GM20431 (cell line): ENCODE data around the gene GLI3.

Experiments used
- in situ Hi-C: fragments of 300-500 bp; cut with MseI, MboI; formaldehyde crosslinking; loops from one replicate; pipeline ENCODE4 v1.15.0; 2020; ENCODE audit warnings: low sequenced_read_pairs; ENCODE audit not compliant: unreplicated experiment

GLI3 gene

DNA sequence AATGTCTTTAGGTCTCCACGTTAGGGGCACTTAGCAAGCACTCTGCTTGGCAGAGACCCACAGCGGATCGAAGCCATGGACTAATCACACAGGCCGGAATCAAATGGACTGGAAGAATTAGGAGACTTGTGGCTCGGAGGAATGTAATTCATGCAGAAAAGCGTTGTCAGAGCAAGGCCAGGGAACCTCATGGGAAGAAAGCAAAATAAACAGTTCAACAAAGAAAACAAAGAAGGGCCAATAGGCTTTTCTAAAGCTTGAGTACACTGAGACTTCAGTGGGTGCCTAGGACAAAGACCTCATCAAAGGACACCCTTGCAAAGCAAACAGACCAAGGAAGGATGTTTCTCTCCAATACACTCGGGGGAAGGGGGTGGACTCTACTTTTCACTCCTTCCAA, 171.1 kb downstream of the GLI3 start:
- in situ Hi-C loops: no loop called here

GRCh38 chr7:42065015-42065414, 172.0 kb downstream of the GLI3 start:
- in situ Hi-C loops: no loop called here

DNA sequence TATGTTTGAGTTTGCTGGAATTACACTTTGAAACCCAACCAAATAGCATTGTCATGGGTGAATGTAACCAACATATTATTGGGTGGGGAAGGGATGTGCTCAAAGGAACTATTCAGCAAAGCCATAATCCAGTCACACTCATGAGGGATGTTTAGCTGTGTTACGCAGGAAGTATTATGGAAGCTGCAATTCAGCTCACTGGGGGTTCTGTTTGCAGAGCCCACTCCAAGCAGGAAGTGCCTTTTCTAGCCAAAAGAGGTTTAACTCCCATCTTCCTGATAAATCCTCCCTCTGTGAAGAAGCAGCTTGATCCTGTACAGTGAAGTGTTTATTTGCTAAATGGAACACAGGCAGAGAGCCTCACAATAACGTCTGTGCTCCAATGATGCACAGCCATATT, 172.5 kb downstream of the GLI3 start:
- in situ Hi-C loops: no loop called here

GRCh38 chr7:42059275-42059674, 177.7 kb downstream of the GLI3 start:
- in situ Hi-C loops: no loop called here

GRCh38 chr7:42057331-42057730, 179.7 kb downstream of the GLI3 start:
- in situ Hi-C loops: no loop called here

- in situ Hi-C loops: no loop called here
Observed at GRCh38 chr7:42055171-42055570, 181.8 kb downstream of the GLI3 start.

- in situ Hi-C loops: no loop called here
Observed at GRCh38 chr7:42053834-42054233, 183.2 kb downstream of the GLI3 start.

- in situ Hi-C loops: no loop called here
Observed at GRCh38 chr7:42049761-42050160, 187.2 kb downstream of the GLI3 start.

- in situ Hi-C loops: no loop called here
Observed at GRCh38 chr7:42046483-42046882, 190.5 kb downstream of the GLI3 start.

DNA sequence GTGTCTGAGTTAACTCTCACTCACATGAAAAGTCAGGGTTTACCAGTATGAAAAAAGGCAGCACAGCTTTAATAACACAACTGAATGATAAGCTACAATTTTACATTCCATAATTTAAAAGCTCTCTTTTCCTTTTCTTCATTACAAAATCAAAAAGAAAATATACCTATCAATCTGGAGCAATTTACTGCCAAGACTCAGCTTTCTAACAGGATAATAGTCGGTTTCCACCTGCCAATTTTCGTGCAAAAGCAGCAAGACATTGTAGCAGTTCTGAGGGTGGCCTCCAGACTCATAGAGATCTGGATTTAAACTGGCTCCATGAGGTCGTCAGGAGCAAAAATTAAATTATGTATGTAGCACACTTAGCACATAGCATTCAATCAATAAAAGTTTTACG, 191.0 kb downstream of the GLI3 start:
- in situ Hi-C loops: no loop called here

GRCh38 chr7:42039921-42040320, 197.1 kb downstream of the GLI3 start:
- in situ Hi-C loops: no loop called here

DNA sequence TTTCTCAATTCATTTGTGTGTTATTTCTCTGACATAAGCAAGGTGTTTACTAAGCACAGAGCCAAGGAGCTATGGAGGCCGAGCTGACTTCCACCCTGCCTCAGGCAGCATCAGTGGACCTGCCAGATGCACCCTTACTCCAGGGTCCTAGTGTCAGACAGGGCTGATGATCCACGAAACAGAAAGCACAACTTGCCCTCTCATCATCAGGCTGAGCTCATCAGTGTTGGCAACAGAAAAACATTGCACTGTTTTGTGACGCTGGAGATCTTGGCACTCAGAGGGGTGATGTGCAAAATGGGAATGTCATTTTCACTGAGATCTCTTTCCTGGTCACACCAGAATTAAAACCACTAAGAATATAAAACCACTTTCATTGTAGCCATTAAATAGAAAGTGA, 201.8 kb downstream of the GLI3 start:
- in situ Hi-C loops: no loop called here

- in situ Hi-C loops: no loop called here
Observed at GRCh38 chr7:42033480-42033879, 203.5 kb downstream of the GLI3 start.

- in situ Hi-C loops: no loop called here
Observed at GRCh38 chr7:42029405-42029804, 207.6 kb downstream of the GLI3 start.

DNA sequence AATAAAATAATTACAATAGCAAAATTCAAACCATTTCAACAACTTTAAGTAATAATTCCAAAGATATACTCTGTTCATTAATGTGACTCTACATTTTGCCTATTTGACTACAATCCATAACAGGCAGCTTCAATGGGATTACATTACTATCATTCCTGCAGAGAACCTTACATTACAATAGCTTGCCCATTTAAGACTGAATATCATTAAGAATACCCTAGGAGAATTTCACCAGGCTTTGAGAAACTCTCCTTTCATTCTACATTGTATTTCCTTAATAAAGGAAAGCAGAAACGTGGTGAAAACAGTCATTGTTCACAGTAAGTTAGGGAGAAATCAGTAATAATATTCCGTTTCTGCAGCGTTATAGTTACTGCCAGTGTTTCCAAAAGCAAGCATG, 209.5 kb downstream of the GLI3 start:
- in situ Hi-C loops: no loop called here

GRCh38 chr7:42026622-42027197, 210.3 kb downstream of the GLI3 start:
- in situ Hi-C loops: no loop called here

DNA sequence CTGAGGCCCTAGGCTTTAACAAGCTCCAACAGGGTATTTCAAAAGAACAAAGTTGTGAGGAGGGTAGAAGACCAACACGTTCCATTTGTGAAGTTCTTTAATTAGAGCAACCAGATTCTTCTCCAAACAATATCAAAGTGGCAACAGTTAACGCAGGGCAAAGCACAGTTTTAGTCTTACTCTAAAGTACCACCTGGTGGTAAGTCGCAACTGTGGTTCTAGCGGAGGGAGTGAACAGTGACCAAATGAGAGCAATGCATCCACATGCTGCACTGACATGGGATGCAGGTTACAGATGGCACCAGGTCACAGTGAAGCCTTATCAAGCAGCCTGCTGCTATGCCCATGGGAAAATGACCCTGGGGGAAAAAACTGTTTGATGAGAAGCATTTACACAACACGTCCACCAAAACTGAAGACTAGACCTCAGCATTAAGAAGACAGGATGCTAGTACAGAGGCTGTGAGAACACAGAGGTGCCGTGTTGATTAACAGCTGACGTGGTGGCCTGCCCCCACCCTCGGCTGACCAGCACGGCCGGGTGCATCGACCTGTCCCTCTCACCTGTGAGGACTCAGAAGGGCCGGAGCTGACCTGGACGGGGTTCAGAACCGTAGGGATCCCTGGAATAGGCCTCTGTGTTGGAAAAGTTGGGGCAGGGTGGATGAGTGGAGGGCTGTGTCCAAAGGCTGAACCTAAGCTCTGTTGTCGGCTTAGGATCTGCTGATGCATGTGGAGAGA, 211.2 kb downstream of the GLI3 start:
- in situ Hi-C loops: no loop called here

GRCh38 chr7:42024537-42024936, 212.5 kb downstream of the GLI3 start:
- in situ Hi-C loops: no loop called here

DNA sequence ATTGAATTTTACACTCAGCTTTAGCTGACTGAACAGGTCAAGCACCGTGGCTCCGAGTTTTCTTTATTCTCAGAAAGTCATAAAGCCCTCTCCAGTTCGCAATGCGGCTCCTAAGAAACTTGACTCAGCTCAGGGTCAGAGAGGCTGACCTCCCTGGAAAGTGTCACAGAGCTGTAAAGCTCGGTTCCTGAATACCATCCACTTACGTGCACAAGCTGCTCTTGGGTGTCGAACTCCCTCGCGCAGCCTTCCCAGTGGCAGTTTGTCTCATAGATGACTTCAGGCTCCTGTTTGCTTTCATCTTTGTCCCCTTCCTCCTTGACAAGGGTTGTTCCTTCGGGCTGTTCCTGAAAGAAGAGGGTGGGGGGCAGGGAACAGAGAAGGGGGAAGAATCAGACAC, 213.7 kb downstream of the GLI3 start:
- in situ Hi-C loops: no loop called here

DNA sequence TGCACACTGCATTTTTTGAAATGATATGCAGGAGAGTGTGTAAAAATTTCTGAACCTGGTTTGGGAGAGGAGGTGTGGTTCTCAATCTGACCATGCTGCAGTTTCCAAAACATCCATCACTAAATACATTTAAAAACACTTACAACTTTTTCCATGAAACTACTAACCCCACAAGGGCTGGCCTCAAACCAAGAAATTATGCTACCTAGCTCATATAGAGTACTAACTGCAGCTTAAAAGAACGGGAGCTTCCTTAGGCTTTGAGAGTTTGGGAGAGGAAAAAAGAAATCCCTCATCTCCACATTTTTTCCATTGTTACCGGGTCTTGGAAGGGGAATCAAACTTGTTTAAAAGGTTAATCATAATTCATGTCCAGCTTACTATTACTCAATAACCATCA, 214.2 kb downstream of the GLI3 start:
- in situ Hi-C loops: no loop called here

DNA sequence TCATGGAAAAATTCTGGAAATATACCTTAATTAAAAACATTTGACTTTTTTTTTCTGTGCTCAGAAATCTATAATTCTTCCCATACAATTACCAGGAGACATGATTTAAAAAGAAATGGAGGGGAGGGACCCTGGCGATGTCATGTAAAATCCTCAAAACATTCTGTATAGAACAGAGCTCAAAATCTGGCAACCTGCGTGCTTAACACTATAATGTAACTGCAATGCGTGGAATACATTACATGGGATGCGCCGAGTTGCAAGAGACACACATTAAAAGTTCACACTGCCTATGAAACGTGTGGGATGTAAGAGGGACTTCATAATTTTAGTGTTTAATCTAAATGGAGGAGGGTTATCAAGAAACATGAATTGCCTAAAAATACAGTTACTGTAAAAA, 215.0 kb downstream of the GLI3 start:
- in situ Hi-C loops: no loop called here

- in situ Hi-C loops: no loop called here
Observed at GRCh38 chr7:42021631-42022030, 215.4 kb downstream of the GLI3 start.
